ENCODE data around the gene MAPK14. TPM values are rescaled to one million over a fixed set of nuclear protein-coding genes. Genes with fewer than 3 reads are reported as not detected.

Gene MAPK14
- total RNA-seq, 1 donor from 2014 or later: 38.4 TPM

DNA sequence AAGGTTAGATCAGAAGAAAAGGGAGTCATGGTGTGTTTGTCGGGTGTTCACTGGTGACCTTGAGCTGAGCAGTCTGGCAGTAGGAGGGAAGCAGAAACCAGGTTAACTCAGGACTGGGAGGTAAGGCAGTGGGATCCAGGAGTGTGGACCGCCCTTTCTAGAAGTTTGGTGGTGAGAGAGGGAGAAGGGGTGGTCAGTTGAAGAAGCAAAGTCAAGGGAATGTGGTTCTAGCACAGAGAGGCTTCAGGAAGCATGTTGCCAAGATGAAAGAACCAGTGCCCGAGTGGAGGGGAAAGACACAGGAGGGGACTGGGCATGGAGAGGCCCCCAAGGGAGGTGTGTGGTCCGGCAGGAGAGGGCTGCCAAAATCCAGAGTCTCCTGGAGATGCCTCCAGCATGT, 106.3 kb downstream of the MAPK14 start:
- Histone ChIP-seq H3K27me3 (ENCODE audit: control insufficient read depth, insufficient read depth, low read length) (no peaks in the 10 kb centered on the region), H3K36me3 (ENCODE audit: control insufficient read depth, insufficient read depth, low read length) (peaks cover 33% of the 10 kb centered on the region), H3K4me3 (ENCODE audit: low read depth, low read length) (no peak overlapping the region)
- FAIRE-seq (no peak), DNase-seq (ENCODE audit: low read depth) (no peak)
- TF ChIP-seq, protein P1, sequence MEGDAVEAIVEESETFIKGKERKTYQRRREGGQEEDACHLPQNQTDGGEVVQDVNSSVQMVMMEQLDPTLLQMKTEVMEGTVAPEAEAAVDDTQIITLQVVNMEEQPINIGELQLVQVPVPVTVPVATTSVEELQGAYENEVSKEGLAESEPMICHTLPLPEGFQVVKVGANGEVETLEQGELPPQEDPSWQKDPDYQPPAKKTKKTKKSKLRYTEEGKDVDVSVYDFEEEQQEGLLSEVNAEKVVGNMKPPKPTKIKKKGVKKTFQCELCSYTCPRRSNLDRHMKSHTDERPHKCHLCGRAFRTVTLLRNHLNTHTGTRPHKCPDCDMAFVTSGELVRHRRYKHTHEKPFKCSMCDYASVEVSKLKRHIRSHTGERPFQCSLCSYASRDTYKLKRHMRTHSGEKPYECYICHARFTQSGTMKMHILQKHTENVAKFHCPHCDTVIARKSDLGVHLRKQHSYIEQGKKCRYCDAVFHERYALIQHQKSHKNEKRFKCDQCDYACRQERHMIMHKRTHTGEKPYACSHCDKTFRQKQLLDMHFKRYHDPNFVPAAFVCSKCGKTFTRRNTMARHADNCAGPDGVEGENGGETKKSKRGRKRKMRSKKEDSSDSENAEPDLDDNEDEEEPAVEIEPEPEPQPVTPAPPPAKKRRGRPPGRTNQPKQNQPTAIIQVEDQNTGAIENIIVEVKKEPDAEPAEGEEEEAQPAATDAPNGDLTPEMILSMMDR (IDR thresholded peaks at IDR 0.05; ENCODE audit: insufficient read depth, low read length, severe bottlenecking): no peak

DNA sequence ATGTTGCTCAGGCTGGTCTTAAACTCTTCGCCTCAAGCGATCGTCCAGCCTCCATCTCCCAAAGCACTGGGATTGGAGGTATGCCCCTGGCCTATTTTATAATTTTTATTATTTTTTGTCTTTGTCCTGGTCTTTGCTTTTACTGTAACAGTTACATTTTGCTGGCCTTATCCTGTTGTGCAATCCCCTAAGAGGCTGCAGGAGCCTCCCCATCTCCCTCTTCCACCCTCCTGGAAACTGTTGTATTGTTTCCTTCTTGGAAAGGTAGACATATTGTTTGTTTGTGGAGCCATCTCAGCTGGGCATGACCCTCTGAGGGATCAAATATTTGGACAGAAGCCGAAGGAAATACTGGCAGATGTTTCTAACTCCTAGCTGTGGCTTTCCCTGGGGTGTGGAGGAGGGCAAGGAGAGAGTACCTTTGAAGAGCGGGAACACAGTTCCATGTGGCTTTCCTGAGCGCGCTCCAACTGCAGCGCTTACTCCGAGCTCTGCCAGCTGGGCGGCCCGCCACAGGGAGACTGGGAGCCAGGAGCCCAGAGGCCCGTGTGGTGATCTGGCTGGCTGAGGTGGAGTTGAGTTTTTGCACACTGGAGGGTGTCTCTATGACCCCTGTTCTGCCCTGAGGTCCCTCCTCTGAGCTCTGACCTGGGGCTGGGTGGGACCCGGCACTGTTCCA, 107.6 kb downstream of the MAPK14 start:
- Histone ChIP-seq H3K36me3 (ENCODE audit: control insufficient read depth, insufficient read depth, low read length) (peaks cover 38% of the 10 kb centered on the region), H3K27me3 (ENCODE audit: control insufficient read depth, insufficient read depth, low read length) (no peaks in the 10 kb centered on the region), H3K4me3 (ENCODE audit: low read depth, low read length) (no peak overlapping the region)
- TF ChIP-seq, protein P1 (IDR thresholded peaks at IDR 0.05; ENCODE audit: insufficient read depth, low read length, severe bottlenecking): no peak
- FAIRE-seq (no peak), DNase-seq (ENCODE audit: low read depth) (no peak)

DNA sequence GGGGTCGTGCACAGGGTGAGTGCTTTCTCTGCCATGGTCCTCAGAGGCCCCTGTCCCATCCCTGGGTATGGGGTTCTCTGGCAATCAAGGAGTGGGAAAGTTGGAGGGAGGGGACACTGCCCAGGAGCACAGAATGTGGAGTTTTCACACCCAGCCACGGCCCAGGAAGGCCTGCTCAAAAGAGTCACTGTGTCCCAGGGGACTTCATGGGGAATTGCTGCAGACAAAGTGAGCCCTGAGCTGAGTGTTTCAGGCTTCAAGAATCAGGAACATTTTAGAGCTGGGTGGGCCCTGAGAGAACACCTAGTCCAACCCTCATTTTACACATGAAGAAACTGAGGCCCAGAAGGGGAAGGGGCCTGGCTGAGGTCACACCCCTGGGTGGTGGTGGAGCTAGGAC, 108.4 kb downstream of the MAPK14 start:
- Histone ChIP-seq H3K36me3 (ENCODE audit: control insufficient read depth, insufficient read depth, low read length) (peaks cover 39% of the 10 kb centered on the region), H3K4me3 (ENCODE audit: low read depth, low read length) (no peak overlapping the region), H3K27me3 (ENCODE audit: control insufficient read depth, insufficient read depth, low read length) (no peaks in the 10 kb centered on the region)
- DNase-seq (ENCODE audit: low read depth) (no peak), FAIRE-seq (no peak)
- TF ChIP-seq, protein P1 (IDR thresholded peaks at IDR 0.05; ENCODE audit: insufficient read depth, low read length, severe bottlenecking): no peak

DNA sequence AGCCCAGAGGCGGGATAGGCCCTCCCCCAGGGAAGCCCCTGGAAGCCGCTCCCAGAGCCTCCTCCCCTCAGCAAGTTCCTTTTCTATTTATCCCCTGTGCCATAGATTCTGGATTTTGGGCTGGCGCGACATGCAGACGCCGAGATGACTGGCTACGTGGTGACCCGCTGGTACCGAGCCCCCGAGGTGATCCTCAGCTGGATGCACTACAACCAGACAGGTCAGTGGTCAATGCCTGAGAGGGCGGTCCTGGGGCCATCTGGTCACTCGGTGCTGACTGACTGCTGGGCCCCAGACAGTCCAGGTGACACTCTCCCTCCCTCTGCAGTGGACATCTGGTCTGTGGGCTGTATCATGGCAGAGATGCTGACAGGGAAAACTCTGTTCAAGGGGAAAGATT, 108.9 kb downstream of the MAPK14 start:
- TF ChIP-seq, protein P1 (IDR thresholded peaks at IDR 0.05; ENCODE audit: insufficient read depth, low read length, severe bottlenecking): no peak
- FAIRE-seq: no peak
- no peaks in the 10 kb centered on the region for H3K27me3 ChIP-seq (ENCODE audit: control insufficient read depth, insufficient read depth, low read length)
- no peak for DNase-seq (ENCODE audit: low read depth)
- peaks cover 39% of the 10 kb centered on the region for H3K36me3 ChIP-seq (ENCODE audit: control insufficient read depth, insufficient read depth, low read length)
- no peak overlapping the region for H3K4me3 ChIP-seq (ENCODE audit: low read depth, low read length)

DNA sequence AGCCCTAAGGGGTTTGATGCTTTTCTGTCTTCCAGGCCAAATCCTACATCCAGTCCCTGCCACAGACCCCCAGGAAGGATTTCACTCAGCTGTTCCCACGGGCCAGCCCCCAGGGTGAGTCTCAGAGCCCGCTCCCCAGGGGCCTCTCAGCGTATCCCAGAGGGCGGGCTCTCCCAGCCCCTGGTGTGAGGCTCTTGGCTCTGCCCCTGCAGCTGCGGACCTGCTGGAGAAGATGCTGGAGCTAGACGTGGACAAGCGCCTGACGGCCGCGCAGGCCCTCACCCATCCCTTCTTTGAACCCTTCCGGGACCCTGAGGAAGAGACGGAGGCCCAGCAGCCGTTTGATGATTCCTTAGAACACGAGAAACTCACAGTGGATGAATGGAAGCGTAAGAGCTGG, 111.1 kb downstream of the MAPK14 start:
- Histone ChIP-seq H3K4me3 (ENCODE audit: low read depth, low read length) (no peak overlapping the region), H3K36me3 (ENCODE audit: control insufficient read depth, insufficient read depth, low read length) (peaks cover 35% of the 10 kb centered on the region), H3K27me3 (ENCODE audit: control insufficient read depth, insufficient read depth, low read length) (no peaks in the 10 kb centered on the region)
- FAIRE-seq (no peak), DNase-seq (ENCODE audit: low read depth) (no peak)
- TF ChIP-seq, protein P1 (IDR thresholded peaks at IDR 0.05; ENCODE audit: insufficient read depth, low read length, severe bottlenecking): no peak

DNA sequence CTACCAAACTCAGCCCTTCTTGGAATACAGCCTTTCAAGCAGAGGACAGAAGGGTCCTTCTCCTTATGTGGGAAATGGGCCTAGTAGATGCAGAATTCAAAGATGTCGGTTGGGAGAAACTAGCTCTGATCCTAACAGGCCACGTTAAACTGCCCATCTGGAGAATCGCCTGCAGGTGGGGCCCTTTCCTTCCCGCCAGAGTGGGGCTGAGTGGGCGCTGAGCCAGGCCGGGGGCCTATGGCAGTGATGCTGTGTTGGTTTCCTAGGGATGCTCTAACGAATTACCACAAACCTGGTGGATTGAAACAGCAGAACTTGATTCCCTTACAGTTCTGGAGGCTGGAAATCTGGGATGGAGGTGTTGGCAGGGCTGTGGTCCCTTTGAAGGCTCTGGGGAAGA, 111.8 kb downstream of the MAPK14 start:
- TF ChIP-seq, protein P1 (IDR thresholded peaks at IDR 0.05; ENCODE audit: insufficient read depth, low read length, severe bottlenecking): peak; percentile 28
- peaks cover 31% of the 10 kb centered on the region for H3K36me3 ChIP-seq (ENCODE audit: control insufficient read depth, insufficient read depth, low read length)
- no peak overlapping the region for H3K4me3 ChIP-seq (ENCODE audit: low read depth, low read length)
- DNase-seq (ENCODE audit: low read depth): no peak
- FAIRE-seq: peak; percentile 50
- H3K27me3 ChIP-seq (ENCODE audit: control insufficient read depth, insufficient read depth, low read length): no peaks in the 10 kb centered on the region
